ENCODE data around the gene GNGT2.

GNGT2 gene

DNA sequence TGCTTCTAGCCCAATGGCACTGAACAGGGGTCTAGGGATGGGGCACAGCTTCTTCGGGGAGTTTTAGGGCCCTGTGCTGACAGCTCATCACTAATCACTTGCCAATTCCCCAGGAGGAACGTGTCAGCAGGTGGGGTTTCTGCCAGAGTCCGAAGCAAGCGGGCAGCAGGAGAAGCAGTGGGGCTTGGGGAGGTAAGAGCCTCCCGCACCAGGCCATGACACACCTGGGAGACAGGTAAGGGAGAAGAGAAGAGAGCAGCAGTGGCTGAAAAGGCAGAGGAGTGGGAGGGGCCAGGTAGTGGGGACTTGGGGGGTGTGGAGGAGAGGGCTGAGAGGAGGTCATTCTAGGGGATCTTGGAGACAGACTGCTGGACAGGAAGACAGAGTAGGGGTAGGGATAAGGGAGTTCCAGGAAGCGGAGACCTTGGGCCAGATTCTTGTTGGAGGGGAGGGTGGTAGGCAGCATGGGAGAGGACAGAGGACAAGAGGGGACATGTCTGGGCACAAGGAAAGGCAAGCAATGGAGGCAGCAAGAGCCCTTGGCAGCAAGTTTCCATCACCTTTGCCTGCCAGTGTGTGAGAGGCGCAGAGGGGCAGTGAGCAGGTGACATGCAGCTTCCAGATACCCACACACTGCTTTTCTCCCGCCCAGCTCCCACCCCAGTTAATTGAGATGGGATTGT, 15.3 kb upstream of the GNGT2 start:
- in situ Hi-C loops (cut with HindIII; ENCODE audit: low pct_unique_long_range_greater_than_20kb, low sequenced_read_pairs), result no loop called here
- no peak for DNase-seq (ENCODE audit: low read depth in 1 of 2, low spot score in 1 of 2)
- TF ChIP-seq JUND (IDR thresholded peaks at IDR 0.05; ENCODE audit: low read depth), result no peak

DNA sequence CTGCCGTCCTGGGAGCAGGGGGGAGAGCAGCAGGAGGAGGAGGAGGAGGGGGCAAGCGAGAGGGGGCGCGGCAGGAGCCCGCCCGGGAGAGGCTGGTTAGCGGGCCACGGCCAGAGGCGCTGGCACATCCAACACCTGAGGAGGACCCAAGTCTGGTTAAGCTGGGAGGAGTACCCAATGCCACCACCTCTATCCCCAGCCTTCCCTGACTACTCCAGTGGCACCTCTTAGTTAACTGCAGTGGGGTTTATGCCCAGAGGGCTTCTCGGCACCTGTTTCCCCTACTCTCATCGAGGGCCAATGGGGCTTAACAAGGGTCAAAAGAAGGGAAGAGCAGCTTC, 14.6 kb upstream of the GNGT2 start:
- DNase-seq (ENCODE audit: low read depth in 1 of 2, low spot score in 1 of 2), result no peak
- in situ Hi-C loops (cut with HindIII; ENCODE audit: low pct_unique_long_range_greater_than_20kb, low sequenced_read_pairs), result no loop called here
- TF ChIP-seq JUND (IDR thresholded peaks at IDR 0.05; ENCODE audit: low read depth), result no peak

DNA sequence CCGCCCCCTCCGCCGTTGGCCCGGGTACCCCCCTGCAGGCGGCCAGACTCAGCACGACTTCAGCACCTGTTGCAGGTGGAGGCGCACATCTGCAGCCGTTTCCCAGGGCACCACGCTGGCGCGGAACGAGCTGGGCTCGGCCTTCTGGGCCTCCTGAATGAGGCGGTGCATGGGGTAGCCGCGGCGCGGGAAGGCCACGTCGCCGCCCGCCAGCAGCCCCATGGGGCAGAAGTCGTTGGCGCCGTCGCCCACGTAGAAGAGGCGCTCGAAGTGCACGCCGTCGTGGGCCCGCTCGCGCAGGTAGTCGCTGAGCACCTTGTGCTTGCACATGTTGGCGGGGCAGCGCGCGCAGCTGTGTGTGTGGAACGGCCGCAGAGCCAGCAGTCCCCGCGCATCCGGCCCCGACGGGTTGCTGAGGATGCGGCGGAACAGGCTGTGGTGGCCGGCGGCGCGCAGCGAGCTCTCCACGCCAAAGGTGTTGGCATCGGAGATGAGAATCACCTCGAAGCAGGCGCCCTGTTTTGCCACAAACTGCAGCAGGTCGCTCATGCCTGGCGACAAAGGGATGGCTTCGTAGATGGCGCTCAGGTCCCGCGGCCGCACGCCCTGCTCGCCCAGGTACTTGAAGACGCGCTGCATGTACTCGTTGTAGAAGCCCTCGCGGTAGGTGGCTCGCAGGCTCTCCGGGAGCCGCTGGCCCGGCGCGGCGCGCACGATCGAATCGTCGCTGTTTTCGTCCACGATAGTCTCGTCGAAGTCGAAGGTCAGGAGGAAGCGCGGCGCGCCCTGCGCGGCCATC, 14.0 kb upstream of the GNGT2 start:
- in situ Hi-C loops (cut with HindIII; ENCODE audit: low pct_unique_long_range_greater_than_20kb, low sequenced_read_pairs), result no loop called here
- no peak for DNase-seq (ENCODE audit: low read depth in 1 of 2, low spot score in 1 of 2)
- TF ChIP-seq JUND (IDR thresholded peaks at IDR 0.05; ENCODE audit: low read depth), result no peak

DNA sequence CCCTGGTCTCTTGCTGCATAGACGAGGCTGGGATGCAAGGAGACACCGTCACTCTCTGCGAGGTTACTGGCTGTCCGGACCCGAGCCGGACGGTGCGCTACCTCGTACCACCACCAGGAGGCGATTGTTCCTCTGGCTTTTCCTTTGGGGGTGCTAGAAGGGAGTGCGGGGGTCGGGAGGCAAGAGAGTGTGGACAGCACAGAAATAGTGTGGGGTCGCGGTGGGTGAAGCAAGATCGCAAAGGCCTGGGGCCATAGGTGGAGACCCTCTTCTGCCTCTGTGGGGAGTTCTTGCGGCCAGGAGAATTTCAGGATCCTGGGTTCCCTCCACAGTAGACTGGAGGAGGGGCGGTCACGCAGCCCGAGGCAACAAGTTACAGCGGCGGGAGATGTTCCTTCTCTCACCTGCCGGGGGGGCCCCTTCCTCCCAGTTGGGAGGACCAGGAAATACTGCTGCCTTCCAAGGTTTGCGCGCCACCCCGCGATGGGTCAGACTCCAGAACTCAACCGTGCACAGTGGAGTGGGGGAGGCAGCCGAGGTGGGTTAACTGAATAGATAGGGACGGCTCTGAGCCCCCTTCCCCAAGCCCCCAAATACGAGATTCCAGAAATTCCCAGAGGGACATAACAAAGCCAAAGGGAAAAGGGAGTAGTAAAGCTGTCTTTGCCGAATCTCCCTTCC, 13.3 kb upstream of the GNGT2 start:
- TF ChIP-seq JUND (IDR thresholded peaks at IDR 0.05; ENCODE audit: low read depth), result no peak
- DNase-seq (ENCODE audit: low read depth in 1 of 2, low spot score in 1 of 2), result peak; percentile 64 to 73
- in situ Hi-C loops (cut with HindIII; ENCODE audit: low pct_unique_long_range_greater_than_20kb, low sequenced_read_pairs), result no loop called here

DNA sequence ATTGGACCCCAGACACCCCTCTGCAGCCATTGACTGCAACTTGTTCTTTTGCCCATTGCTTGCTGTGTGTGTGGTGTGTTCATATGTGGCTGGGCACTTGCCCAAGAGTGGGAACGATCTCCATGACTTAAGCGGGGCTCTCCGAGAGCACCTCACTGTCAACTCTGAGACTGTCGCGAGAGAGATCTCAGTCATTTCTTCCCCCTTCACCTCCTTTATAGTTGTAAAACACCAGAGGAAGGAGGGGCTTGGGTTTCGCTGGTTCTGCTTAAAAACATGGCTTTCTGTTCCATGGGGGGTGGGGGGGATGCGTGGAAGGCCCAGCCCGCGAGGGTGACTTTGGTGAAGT, 12.8 kb upstream of the GNGT2 start:
- no peak for DNase-seq (ENCODE audit: low read depth in 1 of 2, low spot score in 1 of 2)
- in situ Hi-C loops (cut with HindIII; ENCODE audit: low pct_unique_long_range_greater_than_20kb, low sequenced_read_pairs), result no loop called here
- TF ChIP-seq JUND (IDR thresholded peaks at IDR 0.05; ENCODE audit: low read depth), result no peak

DNA sequence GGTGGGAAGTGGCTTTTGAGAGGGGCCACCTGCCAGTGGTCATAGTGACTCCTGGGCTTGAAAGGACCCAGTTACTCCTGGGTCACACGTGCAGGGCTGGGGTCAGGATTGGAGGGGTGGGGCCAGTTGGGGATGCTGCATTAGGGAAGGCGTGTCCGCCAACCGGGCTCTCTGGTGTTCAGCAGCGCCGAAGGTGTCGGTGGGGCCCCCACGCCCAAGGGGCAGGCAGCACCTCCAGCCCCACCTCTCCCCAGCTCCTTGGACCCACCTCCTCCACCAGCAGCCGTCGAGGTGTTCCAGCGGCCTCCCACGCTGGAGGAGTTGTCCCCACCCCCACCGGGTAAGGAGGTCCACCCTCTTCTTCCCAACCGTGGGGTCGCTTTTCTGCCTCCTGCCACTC, 9.6 kb upstream of the GNGT2 start:
- no peak for DNase-seq (ENCODE audit: low read depth in 1 of 2, low spot score in 1 of 2)
- in situ Hi-C loops (cut with HindIII; ENCODE audit: low pct_unique_long_range_greater_than_20kb, low sequenced_read_pairs), result no loop called here

DNA sequence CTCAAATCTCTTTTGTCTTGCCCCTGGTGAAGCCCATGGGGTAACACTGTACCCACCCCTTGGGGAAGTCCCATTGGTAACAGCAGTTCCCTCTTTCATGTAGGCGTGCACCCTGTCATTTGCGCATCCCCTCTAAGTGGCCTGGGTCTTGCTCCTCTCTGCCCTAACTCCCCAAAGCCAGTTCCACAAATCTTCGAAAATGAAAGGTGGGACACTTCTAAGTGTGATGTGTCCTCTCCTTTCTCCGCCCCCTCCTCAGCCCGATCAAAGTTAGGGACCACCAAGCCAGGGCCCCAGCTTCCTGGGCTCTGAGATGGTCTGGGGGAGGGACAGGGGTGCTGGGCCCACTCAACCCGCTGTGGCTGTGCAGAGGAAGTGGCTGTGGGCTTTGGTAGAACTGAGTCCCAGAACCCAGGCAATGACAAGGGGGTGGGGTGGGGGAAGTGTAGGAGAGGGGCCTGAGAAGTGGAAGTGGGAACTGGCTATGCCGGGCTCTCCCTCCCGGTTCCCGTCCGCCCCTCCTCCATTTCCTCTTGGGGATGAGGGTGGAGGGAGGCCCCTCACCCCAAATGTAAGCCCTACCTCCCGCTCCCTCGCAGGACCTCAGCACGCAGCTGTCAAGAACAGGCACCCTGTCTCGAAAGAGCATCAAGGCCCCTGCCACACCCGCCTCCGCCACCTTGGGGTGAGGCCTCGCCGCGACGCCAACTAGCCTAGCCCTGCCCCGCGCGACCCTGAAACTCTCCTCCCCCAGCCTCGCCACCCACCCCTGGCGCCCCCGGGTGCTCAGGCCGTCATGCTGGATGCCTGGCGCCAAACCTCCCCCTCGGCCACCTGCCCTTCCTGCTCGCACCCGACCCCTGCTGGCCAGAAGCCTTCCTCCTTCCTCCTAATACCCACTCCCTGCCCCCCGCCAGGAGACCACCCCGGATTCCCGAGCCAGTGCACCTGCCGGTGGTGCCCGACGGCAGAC, 8.9 kb upstream of the GNGT2 start:
- no peak for DNase-seq (ENCODE audit: low read depth in 1 of 2, low spot score in 1 of 2)

More for the DNA sequence above, 9.6 kb upstream of the GNGT2 start:
- no peak for TF ChIP-seq JUND (IDR thresholded peaks at IDR 0.05; ENCODE audit: low read depth)

DNA sequence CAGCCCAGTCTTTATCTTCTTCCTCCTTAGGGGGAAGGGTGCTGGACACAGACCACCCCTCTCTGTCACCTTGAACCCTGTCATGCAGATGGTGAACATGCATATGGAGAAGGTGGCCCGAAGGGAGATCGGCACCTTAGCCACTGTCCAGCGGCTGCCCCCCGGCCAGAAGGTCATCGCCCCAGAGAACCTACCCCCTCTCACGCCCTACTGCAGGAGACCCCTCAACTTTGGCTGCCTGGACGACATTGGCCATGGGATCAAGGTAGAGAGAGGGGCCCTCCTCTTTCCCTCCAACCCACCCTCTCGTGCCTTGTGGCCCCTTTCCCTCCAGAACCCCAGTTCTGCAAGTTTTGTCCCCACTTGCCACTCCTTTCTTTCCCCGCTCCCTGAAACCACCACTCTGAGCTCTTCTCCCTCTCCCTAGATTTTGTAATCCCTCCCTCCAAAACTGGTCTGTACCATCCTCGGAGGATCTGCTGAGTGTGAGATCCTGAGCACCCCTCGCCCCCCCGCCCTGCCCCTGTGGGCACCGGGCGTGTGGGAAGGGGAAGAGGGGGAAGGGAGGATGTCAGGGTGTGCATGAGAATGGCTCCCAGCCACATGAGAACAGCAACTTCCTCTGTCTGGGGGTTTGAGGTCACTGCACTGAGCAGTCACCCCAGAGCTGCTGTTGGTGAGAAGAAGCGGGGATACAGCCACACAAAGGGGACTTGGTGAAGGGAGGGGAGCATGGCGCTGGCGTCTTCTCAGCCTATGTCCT, 7.5 kb upstream of the GNGT2 start:
- no peak for DNase-seq (ENCODE audit: low read depth in 1 of 2, low spot score in 1 of 2)
- no peak for TF ChIP-seq JUND (IDR thresholded peaks at IDR 0.05; ENCODE audit: low read depth)
- in situ Hi-C loops (cut with HindIII; ENCODE audit: low pct_unique_long_range_greater_than_20kb, low sequenced_read_pairs), result no loop called here

More for the DNA sequence above, 8.9 kb upstream of the GNGT2 start:
- no peak for TF ChIP-seq JUND (IDR thresholded peaks at IDR 0.05; ENCODE audit: low read depth)
- in situ Hi-C loops (cut with HindIII; ENCODE audit: low pct_unique_long_range_greater_than_20kb, low sequenced_read_pairs), result no loop called here

DNA sequence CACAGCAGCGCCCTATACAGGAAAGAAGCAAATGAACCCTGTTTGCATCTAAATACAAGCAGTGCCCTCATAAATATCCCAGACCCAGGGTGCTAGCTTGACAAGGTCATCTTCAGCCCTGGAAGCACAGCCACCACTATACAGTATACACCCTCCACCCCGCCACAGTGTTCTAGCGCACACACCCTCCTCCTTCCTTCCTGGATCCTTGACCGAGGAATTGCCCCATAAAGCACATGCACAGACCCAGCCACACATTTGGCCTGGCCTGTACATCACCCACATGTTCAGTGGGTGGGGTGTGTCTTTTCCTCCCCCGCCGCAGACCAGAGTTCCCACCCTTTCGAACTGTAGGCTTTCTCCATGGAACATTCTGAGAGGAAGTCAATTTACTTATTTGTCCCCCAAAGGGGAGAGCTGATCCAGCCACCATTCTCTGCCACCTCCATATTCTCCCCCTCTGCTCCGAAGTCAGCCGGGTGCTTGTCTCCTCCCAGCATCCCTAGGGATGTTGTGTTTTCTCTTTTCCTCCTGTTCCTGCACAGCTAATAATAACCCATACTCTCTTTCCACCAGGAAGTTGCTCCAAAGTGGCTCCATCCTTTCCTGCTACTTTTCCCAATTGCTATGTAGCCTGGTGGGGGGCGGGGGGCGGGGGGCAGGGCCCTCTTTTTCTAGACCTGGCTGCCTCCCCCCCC, 6.7 kb upstream of the GNGT2 start:
- TF ChIP-seq JUND (IDR thresholded peaks at IDR 0.05; ENCODE audit: low read depth), result no peak
- in situ Hi-C loops (cut with HindIII; ENCODE audit: low pct_unique_long_range_greater_than_20kb, low sequenced_read_pairs), result no loop called here
- DNase-seq (ENCODE audit: low read depth in 1 of 2, low spot score in 1 of 2), result no peak

DNA sequence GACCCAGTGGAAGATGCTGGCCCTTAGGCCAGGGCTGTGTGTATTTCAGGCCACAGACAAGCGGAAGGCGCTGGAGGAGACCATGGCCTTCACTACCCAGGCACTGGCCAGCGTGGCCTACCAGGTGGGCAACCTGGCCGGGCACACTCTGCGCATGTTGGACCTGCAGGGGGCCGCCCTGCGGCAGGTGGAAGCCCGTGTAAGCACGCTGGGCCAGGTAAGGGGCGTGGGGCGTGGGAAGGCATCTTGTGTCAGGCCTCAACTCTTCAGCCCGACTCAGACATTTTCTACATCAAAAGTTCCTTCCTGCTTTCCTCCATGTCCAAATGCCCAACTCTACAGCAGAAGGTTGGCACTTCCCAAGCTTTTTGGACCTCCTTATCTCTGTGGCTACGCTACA, 6.1 kb upstream of the GNGT2 start:
- in situ Hi-C loops (cut with HindIII; ENCODE audit: low pct_unique_long_range_greater_than_20kb, low sequenced_read_pairs), result no loop called here
- DNase-seq (ENCODE audit: low read depth in 1 of 2, low spot score in 1 of 2), result no peak
- no peak for TF ChIP-seq JUND (IDR thresholded peaks at IDR 0.05; ENCODE audit: low read depth)

DNA sequence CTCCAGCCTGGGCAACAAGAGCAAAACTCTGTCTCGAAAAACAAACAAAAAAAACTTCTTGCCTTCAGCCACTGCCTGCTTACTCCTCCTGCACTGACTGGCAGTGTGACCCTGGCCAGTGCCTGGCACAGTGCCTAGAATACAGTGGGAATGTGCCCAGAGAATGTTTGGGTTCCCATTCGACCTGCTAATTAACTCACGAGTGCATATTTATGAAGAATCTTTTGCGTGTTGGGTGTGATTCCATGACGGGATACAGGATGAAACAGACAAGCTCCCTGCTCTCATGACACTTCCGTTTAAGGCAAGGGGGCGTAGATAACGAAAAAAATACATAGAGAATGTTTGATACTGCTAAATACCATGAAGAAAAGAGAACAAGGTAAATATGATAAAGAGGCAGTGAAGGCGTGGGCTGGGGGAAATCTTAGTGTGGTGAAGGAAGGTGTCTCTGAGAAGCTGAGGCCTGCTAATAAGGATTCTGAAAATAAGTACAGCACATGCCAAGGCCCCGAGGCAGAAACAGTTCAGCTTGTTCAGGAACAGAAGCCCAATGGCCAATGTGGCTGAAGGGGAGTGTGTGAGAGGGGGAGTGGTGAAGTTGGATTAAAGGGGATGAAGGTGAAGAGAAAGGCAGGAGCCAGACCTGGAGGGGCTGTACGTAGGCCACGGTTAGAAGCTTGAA, 4.4 kb upstream of the GNGT2 start:
- DNase-seq (ENCODE audit: low read depth in 1 of 2, low spot score in 1 of 2), result peak in 1 of 2 experiments; percentile 80

More for the DNA sequence above, 4.4 kb upstream of the GNGT2 start:
- no peak for TF ChIP-seq JUND (IDR thresholded peaks at IDR 0.05; ENCODE audit: low read depth)
- in situ Hi-C loops (cut with HindIII; ENCODE audit: low pct_unique_long_range_greater_than_20kb, low sequenced_read_pairs), result no loop called here
